Measurements from ENCODE around the gene CCNJL. TPM values are rescaled to one million over a fixed set of nuclear protein-coding genes. Genes with fewer than 3 reads are reported as not detected.
"Not testable (repeated sequence)": the region's sequence is repeated elsewhere in the genome, so short reads cannot be mapped to it uniquely, and the experiment has no call there.

CCNJL gene
- total RNA-seq, 1 donor, result 0.27 TPM

DNA sequence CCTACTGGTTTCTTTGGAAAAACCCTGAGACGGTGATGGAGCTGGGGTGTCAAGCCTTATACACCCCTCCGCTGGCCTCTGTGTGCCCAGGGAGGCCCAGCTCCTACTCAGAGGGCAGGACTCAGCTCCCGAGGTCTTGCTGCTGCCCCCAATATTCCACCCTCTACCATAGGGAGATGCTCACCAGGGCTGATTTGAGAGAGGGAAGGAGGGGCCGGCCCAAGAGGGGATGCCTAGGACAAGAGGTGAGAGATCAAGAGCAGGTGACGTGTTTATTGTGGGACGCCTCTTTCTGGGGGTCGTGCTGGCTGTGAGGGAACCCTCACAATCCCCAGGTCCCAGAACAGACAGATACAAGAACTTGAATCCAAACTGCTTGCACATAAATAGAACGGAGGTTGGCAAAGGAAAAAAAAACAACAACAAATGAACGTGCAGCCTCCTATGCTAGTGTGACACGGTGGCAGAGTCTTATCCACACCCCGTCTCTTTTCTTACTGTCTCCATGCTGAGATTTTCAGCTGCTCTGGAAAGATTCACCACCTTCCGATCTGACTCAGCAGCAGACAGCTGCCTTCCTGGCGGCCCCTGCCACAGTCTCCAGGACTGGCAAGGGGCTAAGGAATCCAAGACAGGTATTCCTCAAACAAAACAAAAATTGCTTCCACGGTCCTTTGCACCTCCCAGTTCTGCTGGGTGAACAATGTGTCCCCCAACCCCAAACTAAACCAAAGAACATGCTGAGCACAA is 60.8 kb downstream of the CCNJL start:
- no peak for DNase-seq (ENCODE audit: low read depth)
- no peak for TF ChIP-seq CTCF (IDR thresholded peaks at IDR 0.05; ENCODE audit: insufficient read depth, low read length)
- H3K4me3 ChIP-seq (ENCODE audit: low read depth, low read length), result no peak overlapping the region

GRCh38 chr5:160250826-160251225 is 61.5 kb downstream of the CCNJL start:
- H3K4me3 ChIP-seq (ENCODE audit: low read depth, low read length), result no peak overlapping the region
- TF ChIP-seq CTCF (IDR thresholded peaks at IDR 0.05; ENCODE audit: insufficient read depth, low read length), result no peak
- no peak for DNase-seq (ENCODE audit: low read depth)

- no peak for DNase-seq (ENCODE audit: low read depth)
- no peak for TF ChIP-seq CTCF (IDR thresholded peaks at IDR 0.05; ENCODE audit: insufficient read depth, low read length)
- no peak overlapping the region for H3K4me3 ChIP-seq (ENCODE audit: low read depth, low read length)
These were observed 62.1 kb downstream of the CCNJL start for GRCh38 chr5:160250226-160250625.

DNA sequence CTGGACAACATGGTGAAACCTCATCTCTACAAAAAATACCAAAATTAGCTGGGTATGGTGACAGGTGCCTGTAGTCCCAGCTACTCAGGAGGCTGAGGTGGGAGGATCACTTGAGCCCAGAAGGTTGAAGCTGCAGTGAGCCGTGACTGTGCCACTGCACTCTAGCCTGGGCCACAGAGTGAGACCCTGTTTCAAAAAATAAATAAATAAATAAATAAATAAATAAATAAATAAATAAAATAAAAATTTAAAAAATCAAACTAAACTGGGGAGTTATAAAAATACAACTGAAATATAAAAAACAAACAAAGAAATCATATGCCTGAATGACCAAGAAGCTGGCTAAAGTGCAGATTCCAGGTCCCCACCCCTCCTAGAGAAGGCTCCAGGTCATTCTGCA is 62.8 kb downstream of the CCNJL start:
- not testable (repeated sequence) for DNase-seq (ENCODE audit: low read depth); H3K4me3 ChIP-seq (ENCODE audit: low read depth, low read length)

DNA sequence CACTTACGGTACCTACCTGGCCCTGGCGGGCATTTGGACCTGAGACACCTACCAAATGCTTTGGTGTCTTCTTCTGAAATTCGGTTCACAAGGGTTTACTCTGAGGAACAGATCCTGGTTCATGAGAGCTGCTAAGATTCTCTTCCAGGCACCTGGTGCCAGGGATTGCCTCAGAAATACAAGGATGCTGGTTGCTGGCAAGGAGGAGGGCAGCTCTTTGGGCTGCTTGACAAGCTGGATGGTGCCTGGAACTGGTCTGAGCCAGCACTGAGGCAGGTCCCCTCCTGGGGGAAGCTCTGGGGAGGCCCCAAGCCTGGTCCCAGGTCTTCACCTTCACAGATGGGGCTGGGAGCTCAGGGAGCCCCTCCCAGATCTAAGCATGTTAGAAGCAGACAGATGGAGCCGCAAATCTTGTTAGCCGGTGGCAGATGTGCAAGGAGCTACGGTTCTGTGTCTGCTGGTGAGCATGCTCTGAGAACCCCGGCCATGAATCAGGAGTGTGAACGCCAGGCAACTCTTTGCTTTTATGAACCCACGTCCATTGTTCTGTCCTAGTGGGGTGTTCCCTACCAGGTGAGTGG is 66.8 kb downstream of the CCNJL start:
- no peak for DNase-seq (ENCODE audit: low read depth)

GRCh38 chr5:160242145-160242544 is 70.2 kb downstream of the CCNJL start:
- no peak for DNase-seq (ENCODE audit: low read depth)
- TF ChIP-seq CTCF (IDR thresholded peaks at IDR 0.05; ENCODE audit: insufficient read depth, low read length), result no peak
- no peak overlapping the region for H3K4me3 ChIP-seq (ENCODE audit: low read depth, low read length)

More for the DNA sequence above, 66.8 kb downstream of the CCNJL start:
- no peak for TF ChIP-seq CTCF (IDR thresholded peaks at IDR 0.05; ENCODE audit: insufficient read depth, low read length)
- no peak overlapping the region for H3K4me3 ChIP-seq (ENCODE audit: low read depth, low read length)

DNA sequence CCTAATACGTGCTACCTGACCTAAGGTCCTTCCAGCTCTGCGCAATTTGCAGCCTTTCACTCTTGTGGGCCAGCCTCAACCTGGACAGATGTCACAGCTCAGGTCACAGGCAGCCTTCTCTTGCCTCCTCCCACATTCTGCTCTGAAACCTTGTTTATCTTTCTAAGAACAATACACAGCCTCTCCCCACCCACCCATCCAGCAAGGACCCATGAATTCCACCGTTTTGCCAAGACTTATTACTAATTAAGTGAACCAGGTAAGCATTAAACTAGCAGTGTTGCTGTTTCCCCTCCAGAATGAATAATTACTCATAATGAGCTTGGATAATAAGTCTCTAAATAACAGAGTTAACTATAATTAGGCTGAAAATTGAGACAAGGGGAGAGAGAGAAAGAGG is 72.0 kb downstream of the CCNJL start:
- no peak overlapping the region for H3K4me3 ChIP-seq (ENCODE audit: low read depth, low read length)
- DNase-seq (ENCODE audit: low read depth), result no peak
- no peak for TF ChIP-seq CTCF (IDR thresholded peaks at IDR 0.05; ENCODE audit: insufficient read depth, low read length)
